Posterior vena cava (tissue), 2 donors: ENCODE data around the gene ZNF451. TPM values are rescaled to one million over a fixed set of nuclear protein-coding genes. Genes with fewer than 3 reads are reported as not detected.

Experiments
- DNase-seq: peaks from one replicate; pipeline ENCODE4 v3.0.0-alpha.2; 2020; ENCODE audit warnings: low spot score
- intact Hi-C, 2 donors: fragments of 100-400 bp; cut with DNase I; formaldehyde crosslinking; loops; one replicate each; pipeline versions ENCODE4 v1.14.1 to v1.14.2; 2022 to 2023
- total RNA-seq, 2 donors: library from RNA; stranded (reverse); fragmentation: NEBNext Ultra II Directional; extraction: Animal tissue kit (Norgen Biotek cat#: 25700); gene quantifications; one replicate each; pipeline ENCODE4 v1.2.1, GENCODE V29; 2021
- donor health status: DM: yes; HTN: yes; CAD: no.
- donor health status: DM: yes; HTN: yes; CAD: no.

Gene ZNF451
- total RNA-seq, 2 donors from 2014 or later = 45.0 to 50.5 TPM

DNA sequence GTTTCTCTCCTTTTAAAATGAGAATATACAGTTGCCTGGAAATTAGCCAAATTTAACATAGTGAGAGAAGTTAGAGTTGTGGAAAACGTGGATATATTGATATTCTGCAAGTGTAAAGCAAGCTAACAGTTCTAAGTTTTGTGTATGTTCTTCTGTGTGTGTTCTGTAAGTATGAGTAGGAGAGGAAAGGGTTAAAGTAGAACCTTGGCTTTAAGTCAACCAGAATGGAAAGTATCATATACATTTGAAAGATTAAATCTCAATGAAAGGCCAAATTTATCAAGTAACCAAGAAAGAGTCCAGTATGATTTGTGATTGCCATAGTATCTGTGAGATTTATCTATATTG, 52.2 kb downstream of the ZNF451 start:
- no peak for DNase-seq
- intact Hi-C loops = no loop called here

DNA sequence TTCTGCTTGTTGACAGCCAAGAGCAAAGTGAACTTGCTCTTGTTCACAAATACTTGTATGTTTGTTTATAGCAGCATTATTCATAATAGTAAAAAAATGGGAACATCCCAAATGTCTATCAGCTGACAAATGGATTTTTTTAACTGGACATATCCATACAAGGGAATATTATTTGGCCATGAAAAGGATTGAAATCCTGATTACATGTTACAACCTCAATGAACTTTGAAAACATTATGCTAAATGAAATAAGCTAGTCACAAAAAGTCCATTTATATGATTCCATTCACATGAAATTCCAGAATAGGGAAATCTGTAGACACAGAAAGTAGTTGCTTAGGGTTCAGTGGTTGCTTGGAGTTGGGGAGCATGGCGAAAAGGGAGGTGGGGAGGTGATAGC, 53.7 kb downstream of the ZNF451 start:
- no peak for DNase-seq
- intact Hi-C loops = no loop called here

DNA sequence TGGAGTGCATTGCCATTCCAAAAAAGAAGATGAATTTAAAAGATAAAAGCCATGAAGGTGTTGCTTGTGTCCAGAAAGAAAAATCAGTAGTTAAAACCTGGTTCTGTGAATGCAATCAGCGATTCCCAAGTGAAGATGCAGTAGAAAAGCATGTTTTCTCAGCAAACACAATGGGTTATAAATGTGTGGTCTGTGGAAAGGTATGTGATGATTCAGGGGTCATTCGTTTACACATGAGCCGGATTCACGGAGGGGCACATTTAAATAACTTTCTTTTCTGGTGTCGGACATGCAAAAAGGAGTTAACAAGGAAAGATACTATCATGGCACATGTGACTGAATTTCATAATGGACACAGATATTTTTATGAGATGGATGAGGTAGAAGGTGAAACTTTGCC, 57.4 kb downstream of the ZNF451 start:
- intact Hi-C loops = no loop called here
- no peak for DNase-seq

GRCh38 chr6:57147955-57148858, 58.2 kb downstream of the ZNF451 start:
- intact Hi-C loops = no loop called here

DNA sequence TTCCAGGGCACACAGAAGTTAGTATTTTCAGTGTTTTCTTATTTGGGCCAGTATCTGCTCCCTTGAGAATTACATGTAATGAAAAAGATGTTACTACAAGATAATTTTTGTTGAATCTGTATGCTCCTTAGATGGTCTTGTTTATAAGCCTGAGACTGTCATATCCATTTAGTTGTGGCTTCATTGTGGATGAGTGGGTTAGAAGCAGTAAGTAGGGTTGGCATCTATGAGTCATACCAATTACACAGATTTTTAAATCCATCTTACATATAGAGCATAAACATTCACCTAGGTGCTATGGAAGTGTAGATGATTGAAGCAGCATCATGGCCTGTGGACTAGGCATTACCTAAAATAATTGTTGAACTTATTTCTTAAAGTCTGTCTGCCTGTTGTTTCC, 68.7 kb downstream of the ZNF451 start:
- DNase-seq = no peak
- intact Hi-C loops = no loop called here

More at GRCh38 chr6:57147955-57148858, 58.2 kb downstream of the ZNF451 start:
- no peak for DNase-seq

- no peak for DNase-seq
- intact Hi-C loops = no loop called here
These were observed 69.1 kb downstream of the ZNF451 start for GRCh38 chr6:57159127-57159526.

DNA sequence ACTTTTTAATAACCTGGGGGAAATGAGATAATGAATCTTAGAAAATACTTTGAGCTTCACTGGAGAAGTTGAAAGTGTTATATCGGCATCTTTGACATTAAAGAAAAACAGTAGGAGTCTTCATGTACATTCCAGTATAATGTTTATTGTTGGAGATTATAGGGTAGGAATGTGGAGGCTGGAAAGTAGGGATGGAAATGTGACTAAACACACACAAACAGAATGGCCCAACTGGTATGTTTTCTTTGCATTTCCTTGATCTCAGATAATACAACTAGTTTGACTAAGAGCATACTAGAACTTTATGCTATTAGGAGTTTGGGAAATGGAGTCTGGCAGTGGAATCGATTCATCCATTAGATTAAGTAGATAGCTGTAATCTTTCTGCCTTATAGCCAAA, 72.0 kb downstream of the ZNF451 start:
- no peak for DNase-seq
- intact Hi-C loops = no loop called here

DNA sequence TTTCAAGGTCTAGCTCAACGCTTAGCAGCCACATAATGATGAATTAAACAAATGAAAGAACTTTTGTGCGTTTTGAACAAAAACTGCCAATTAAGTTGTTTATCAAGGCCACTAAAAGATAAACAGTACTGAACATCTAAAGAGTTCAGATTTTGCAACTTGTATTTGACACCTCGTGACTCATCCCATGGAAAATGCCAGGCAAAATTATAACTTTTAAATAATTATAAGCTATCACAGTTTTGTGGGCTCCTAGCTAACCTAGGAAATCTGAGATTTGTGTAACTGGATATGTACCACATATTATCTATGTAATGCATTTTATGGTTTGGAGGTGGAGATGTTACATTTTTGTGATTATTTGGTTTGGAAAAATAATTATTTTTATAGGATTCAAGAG, 72.5 kb downstream of the ZNF451 start:
- intact Hi-C loops = no loop called here
- no peak for DNase-seq

GRCh38 chr6:57163956-57164355, 74.0 kb downstream of the ZNF451 start:
- DNase-seq = no peak
- intact Hi-C loops = no loop called here

DNA sequence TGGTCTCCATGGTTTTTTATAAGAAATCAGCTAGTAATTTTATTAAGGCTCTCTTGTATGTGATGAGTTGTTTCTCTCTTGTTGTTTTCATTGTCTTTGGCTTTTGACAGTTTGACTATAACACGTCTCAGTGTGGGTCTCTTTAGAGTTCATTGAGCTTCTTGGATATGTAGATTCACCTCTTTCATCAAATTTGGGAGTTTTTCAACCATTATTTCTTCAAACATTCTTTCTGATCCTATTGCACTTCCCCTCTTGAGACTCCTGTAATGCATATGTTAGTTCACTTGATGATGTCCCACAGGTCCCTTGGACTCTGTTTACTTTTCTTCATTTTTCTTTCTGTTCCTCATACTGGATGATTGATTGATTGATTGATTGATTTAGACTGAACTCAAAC, 75.1 kb downstream of the ZNF451 start:
- no peak for DNase-seq
- intact Hi-C loops = no loop called here

DNA sequence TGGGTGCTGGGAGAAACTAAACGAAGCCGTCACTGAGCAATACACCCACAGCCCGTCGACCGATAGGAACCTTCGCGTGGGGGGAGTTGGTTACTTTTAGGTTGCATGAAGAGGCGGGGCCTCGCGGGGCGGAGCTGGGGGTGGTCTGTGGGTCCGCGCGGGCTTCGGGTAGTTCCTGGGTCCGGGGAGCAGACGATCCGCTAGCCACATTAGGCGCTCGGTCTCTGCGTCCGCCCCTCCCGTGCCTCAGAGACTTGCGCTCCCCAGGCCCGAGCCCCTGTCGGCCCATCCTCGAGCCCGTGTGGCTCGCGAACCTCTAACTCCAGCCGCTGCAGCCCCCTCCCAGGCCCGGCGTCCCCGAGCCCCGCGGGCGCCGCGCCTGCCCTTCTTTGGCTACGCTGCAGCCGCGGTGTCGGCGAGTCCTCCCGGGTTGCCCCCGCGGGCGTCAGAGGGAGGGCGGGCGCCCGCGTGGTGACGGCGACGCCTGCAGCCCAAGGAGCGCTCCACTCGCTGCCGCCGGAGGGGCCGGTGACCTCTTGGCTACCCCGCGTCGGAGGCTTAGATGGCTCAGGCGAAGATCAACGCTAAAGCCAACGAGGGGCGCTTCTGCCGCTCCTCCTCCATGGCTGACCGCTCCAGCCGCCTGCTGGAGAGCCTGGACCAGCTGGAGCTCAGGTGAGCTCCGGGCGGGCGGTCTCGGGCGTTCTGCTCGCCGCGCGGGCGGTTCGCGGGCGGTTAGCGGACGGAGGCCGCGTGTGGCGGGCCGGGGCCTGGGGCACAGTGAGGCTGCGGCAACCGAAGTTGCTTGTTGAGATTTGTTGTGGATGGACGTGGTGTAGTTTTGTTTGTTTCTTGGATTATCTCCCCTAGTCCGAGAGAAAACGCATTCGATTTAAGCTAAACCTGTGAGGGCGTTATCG, 82.4 kb downstream of the ZNF451 start, which contains the start of gene BAG2:
Gene BAG2 (plus strand): TSS at position 191 of the 920 bp plus-strand sequence. CDS start 372 bp downstream, at position 563.
- DNase-seq = peak; percentile 96
- intact Hi-C loops = loop anchor here in 1 of 2 donors (10.0 kb wide), 1 partner anchor 142 kb away; the partner anchor contains the start of gene PRIM2

DNA sequence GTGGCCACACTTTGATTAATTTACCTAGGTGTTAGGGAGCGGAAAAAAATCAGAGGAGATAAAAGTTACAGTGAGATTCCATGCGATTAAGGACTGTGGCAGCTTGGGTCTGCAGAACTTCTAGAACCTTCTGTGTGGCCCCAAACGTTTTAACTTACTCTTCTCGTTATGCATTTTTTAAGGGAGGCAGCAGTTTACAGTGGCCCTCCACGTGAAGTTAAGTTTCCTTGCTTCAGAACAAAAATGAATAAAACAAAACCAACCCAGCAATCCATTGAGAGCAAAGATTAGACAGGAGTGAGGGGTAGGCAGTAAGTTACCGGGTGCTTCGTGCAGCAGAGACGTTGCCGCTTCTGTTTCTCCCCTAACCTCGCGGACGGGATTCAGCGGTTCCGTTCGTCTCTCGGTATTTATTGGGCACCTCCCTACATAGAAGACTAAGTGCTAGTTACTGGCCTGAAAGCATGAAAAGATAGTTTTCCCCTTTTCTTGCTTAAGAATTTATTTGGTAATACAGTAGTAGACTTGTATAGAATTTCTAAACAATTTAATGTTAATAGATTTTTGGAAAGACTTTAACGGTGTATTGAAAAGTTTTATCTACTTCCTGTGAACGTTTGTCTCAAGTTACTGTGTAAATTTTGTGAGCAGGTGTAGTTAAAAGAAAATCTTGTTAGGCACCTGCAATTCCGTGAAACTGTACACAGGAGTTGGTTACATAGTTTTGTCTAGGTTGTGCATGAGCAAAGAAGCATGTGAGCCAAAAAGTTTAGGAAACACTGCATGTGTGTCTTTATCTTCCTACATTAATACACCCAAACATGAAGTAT, 83.3 kb downstream of the ZNF451 start:
- intact Hi-C loops = loop anchor here in 1 of 2 donors (10.0 kb wide), 1 partner anchor 142 kb away; the partner anchor contains the start of gene PRIM2
- no peak for DNase-seq

- no peak for DNase-seq
- intact Hi-C loops = loop anchor here in 1 of 2 donors (10.0 kb wide), 1 partner anchor 141 kb away; the partner anchor contains the start of gene PRIM2
These were observed 84.0 kb downstream of the ZNF451 start for GRCh38 chr6:57173886-57174510.

DNA sequence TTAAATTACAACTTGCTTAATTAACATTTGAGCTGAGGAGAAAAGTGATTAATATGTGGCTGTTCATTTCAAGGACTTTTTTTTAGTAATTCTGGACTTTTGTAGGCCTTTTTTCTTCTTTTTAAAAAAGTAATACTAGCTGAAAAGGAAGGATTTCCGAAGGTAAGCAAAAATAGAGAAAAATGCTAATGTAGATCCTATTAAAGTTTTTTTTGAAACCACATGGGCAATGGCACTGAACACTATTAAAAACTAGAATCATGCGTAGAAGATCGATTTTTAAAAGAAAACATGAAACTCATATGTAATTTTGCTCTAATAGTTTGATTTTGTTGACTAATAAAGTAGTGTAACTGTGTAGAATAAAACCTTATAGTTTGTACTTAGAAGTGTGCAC, 84.5 kb downstream of the ZNF451 start:
- DNase-seq = no peak
- intact Hi-C loops = loop anchor here in 1 of 2 donors (10.0 kb wide), 1 partner anchor 140 kb away; the partner anchor contains the start of gene PRIM2

DNA sequence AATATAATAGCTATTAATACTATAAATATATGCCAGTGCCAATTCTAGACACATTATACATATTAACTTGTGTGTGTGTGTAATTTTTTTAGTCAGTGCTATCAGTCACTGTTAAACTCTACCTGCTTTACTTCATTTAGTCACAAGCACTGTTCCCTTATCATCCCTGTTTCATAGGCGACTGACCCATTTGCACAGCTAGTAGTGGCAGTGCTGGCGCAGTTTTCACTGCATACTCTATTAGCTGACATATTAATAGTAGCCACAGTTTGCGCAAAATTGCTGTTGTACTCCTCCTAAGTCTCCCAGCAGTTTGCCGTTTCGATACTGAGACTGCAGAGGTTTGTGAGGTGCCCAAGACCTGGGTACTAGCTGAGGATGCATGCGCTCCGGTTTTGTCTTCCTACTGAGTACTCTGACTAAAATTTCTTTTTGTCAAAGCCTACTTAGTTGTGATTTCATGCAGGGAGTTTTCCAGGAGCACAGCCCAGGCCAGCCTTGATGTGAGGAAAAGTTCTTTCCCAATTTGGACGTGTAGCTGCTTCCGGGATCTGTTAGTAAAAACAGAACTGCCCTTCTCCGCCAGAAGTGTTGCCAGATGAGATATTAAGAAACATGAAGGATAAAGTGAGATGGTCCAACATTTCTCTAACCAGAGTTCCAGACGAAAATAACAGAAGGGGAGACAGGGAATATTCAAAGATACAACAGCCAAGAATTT, 87.7 kb downstream of the ZNF451 start:
- intact Hi-C loops = loop anchor here in 1 of 2 donors (2.0 to 10.0 kb wide), 2 partner anchors 81 to 137 kb away; partner anchors contain the start of gene PRIM2
- DNase-seq = peak; percentile 87

DNA sequence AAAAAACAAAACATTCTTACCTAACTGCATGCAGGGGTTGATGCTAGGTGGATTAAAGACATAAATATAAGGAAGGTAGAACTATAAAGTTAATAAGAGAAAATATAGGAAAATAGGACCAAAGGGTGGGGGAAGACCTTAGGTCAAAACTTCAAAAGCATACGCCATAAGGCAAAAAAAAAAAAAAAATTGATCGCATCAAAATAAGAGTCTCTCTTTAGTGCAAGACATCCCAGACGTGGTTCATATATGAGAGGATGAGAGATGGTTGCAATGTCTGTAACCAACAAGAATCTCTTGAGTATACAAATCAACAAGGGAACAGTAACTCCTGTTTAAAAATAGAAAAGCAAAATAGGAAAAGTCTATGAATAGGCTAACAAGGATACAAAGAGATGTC, 90.6 kb downstream of the ZNF451 start:
- intact Hi-C loops = loop anchor here in 1 of 2 donors (10.0 kb wide), 1 partner anchor 134 kb away; the partner anchor contains the start of gene PRIM2
- DNase-seq = no peak

- DNase-seq = no peak
These were observed 92.0 kb downstream of the ZNF451 start for GRCh38 chr6:57182017-57182432.

More at GRCh38 chr6:57182017-57182432, 92.0 kb downstream of the ZNF451 start:
- intact Hi-C loops = loop anchor here in 1 of 2 donors (10.0 kb wide), 1 partner anchor 133 kb away; the partner anchor contains the start of gene PRIM2
